Skeletal muscle tissue (tissue), 4 donors: Measurements from ENCODE around the gene YWHAH. TPM values are rescaled to one million over a fixed set of nuclear protein-coding genes. Genes with fewer than 3 reads are reported as not detected.

ENCODE experiments used
- H3K27ac ChIP-seq: one replicate; pipeline ENCODE4 v1.7.0; 2013; ENCODE audit warnings: mild to moderate bottlenecking, low read depth, low read length, inconsistent platforms
- H3K27me3 ChIP-seq, 3 donors: one replicate each; pipeline ENCODE4 v1.7.0; 2013; ENCODE audit warnings: low read length in 3 of 3; ENCODE audit not compliant: control insufficient read depth in 3 of 3, insufficient read depth in 3 of 3
- H3K36me3 ChIP-seq, 3 donors: one replicate each; pipeline ENCODE4 v1.7.0; 2013; ENCODE audit warnings: low read length in 3 of 3; ENCODE audit not compliant: control insufficient read depth in 3 of 3, insufficient read depth in 3 of 3
- H3K4me1 ChIP-seq, 3 donors: one replicate each; pipeline ENCODE4 v1.7.0; 2013; ENCODE audit warnings: low read length in 3 of 3, mild to moderate bottlenecking in 3 of 3; ENCODE audit not compliant: control insufficient read depth in 3 of 3, insufficient read depth in 3 of 3
- H3K4me3 ChIP-seq, 3 donors: one replicate each; pipeline ENCODE4 v1.7.0; 2013; ENCODE audit warnings: low read length in 3 of 3
- H3K9ac ChIP-seq, 3 donors: one replicate each; pipeline ENCODE4 v1.7.0; 2013; ENCODE audit warnings: low read length in 3 of 3, mild to moderate bottlenecking in 3 of 3, moderate library complexity in 2 of 3, low read depth in 1 of 3
- H3K9me3 ChIP-seq, 3 donors: one replicate each; pipeline ENCODE4 v1.7.0; 2013; ENCODE audit warnings: low read length in 3 of 3; ENCODE audit not compliant: control insufficient read depth in 3 of 3
- total RNA-seq: library from RNA; depleted of rRNA; stranded (reverse); fragments of >200 nt; gene quantifications from one replicate; pipeline ENCODE4 v1.2.3, GENCODE V29; 2014
- donor health status: Osteomylitis.

The YWHAH gene
- total RNA-seq, 1 donor from 2014 or later, result 52.7 TPM

- no peaks in the 10 kb centered on the region for H3K27me3 ChIP-seq
- no peak overlapping the region for H3K9ac ChIP-seq
- H3K4me1 ChIP-seq, result peaks cover 19 to 32% (median 21%) of the 10 kb centered on the region in 3 donors
- H3K9me3 ChIP-seq, result no peaks in the 10 kb centered on the region
- H3K4me3 ChIP-seq, result no peak overlapping the region
- no peak overlapping the region for H3K27ac ChIP-seq
- peaks cover 11 to 25% (median 24%) of the 10 kb centered on the region in 3 donors for H3K36me3 ChIP-seq
Measured at GRCh38 chr22:31956360-31956759, 12.0 kb downstream of the YWHAH start.

- H3K27me3 ChIP-seq, result no peaks in the 10 kb centered on the region
- H3K36me3 ChIP-seq, result peaks cover 11 to 25% (median 24%) of the 10 kb centered on the region in 3 donors
- H3K9me3 ChIP-seq, result no peaks in the 10 kb centered on the region
- no peak overlapping the region for H3K27ac ChIP-seq
- peaks cover 12 to 19% (median 14%) of the 10 kb centered on the region in 3 donors for H3K4me1 ChIP-seq
- H3K9ac ChIP-seq, result no peak overlapping the region
- H3K4me3 ChIP-seq, result no peak overlapping the region
Measured at GRCh38 chr22:31957970-31958594, 13.7 kb downstream of the YWHAH start.

- H3K27ac ChIP-seq, result no peak overlapping the region
- H3K36me3 ChIP-seq, result peaks cover 11 to 25% (median 24%) of the 10 kb centered on the region in 3 donors
- no peaks in the 10 kb centered on the region for H3K27me3 ChIP-seq
- no peaks in the 10 kb centered on the region for H3K9me3 ChIP-seq
- H3K9ac ChIP-seq, result no peak overlapping the region
- peaks cover 9 to 15% (median 11%) of the 10 kb centered on the region in 3 donors for H3K4me1 ChIP-seq
- no peak overlapping the region for H3K4me3 ChIP-seq
Measured at GRCh38 chr22:31958625-31959239, 14.4 kb downstream of the YWHAH start.

DNA sequence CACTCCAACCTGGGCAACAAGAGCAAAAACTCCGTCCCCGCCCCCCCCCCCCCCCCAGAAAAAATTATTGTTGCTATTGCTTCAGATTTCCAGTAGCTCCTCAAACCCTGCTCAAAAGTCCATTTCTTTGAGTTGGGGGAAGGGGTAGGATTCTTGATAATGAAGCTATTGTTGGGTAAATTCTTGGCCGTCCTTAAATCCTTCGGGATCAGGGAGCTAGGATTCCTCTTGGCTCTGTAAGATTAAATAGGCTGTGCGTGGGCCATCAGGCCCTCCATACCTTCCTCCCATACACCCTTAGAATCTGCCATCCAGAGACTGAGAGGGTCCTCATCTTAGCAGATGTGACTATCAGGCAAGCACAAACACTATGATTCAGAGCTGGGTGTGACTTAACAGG is 16.4 kb downstream of the YWHAH start:
- Histone ChIP-seq H3K4me1 (no peaks in the 10 kb centered on the region), H3K9ac (no peak overlapping the region), H3K27ac (no peak overlapping the region), H3K36me3 (peaks cover 11 to 24% (median 23%) of the 10 kb centered on the region in 3 donors), H3K4me3 (no peak overlapping the region), H3K27me3 (no peaks in the 10 kb centered on the region), H3K9me3 (no peaks in the 10 kb centered on the region)

DNA sequence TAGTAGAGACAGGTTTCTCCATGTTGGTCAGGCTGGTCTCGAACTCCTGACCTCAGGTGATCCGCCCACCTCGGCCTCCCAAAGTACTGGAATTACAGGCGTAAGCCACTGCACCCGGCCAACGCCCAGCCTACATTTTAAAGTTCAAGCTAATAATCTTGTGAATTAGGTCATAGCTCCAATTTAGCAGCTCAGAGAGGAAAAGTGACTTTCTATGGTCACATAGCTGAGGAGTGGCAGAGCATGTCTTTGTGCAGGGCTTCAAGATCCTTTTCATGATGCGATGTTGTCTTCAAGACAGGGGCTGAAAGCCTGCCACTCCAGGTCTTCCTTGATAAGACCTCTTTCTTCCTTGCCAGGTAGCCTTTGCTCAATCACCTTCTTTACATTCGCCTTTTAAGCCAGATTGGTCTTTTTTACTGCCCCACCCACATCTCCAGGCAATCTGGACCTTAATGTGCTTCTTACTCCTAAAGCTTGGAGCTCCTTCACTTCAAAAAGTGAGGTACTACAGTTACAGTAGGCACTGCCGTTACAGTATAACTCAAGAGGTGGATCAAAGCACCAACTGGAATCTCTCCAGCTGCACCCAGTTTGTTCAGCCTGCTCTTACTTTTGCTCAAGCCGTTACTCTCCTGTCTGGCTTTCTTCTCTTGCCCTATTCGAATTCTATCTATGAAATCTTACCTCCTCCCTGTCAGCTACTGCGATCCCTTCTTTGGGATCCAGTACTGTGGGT is 18.2 kb downstream of the YWHAH start:
- Histone ChIP-seq H3K27me3 (no peaks in the 10 kb centered on the region), H3K36me3 (peaks cover 0 to 10% (median 5%) of the 10 kb centered on the region in 3 donors), H3K27ac (no peak overlapping the region), H3K9me3 (no peaks in the 10 kb centered on the region), H3K4me3 (no peak overlapping the region), H3K9ac (no peak overlapping the region), H3K4me1 (no peaks in the 10 kb centered on the region)

DNA sequence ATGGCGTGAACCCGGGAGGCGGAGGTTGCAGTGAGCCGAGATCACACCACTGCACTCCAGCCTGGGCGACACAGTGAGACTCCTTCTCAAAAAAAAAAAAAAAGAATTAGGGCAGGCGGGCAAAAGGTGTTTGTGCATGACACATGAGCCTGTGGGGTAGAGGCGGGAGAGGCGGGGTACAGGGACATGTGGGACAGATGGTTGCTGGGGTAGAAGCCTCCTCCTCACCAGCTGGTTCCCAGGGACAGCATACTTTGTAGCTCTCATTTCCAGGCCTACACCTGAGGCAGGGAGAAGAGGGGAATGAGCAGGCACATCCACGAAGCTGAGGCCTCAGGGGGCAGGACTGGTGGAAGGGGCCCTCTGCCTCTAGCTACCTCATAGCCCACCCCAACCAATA is 23.7 kb downstream of the YWHAH start:
- H3K27ac ChIP-seq, result no peak overlapping the region
- H3K9me3 ChIP-seq, result no peaks in the 10 kb centered on the region
- H3K9ac ChIP-seq, result no peak overlapping the region
- H3K4me1 ChIP-seq, result peaks cover 5 to 14% (median 10%) of the 10 kb centered on the region in 3 donors
- no peaks in the 10 kb centered on the region for H3K27me3 ChIP-seq
- H3K4me3 ChIP-seq, result no peak overlapping the region
- no peaks in the 10 kb centered on the region for H3K36me3 ChIP-seq

DNA sequence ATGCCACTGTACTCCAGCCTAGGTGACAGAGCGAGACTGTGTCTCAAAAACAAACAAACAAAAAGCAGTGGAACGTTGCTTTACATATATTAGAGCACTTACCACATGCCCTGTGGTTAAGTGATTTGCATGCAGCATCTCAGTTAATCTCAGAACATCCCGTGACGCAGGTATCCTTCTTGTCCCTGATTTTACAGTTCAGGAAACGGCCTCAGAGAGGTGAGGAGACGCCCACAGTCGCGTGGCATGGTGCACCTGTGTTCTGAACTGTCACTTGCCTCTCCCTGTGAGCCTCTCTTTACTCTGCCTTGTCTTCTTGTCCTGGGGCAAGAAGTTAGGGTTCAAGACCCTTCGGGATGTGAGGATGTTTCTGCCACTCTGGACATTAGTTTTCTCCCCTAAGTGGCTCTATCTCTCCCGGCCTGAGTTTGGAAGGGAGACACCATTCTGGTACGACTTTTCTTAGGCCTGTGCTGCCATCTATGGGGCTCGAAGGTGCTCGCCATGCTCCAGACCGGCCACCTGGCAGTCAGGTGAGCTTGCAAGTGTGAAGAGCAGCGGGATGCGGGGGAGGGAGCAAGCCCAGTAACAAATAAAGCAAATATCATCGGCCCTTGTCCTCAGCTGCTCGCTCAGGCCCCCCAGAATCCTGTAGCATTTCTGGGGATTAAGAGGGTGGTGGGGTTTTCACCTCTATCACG is 25.6 kb downstream of the YWHAH start:
- peaks cover 5 to 14% (median 10%) of the 10 kb centered on the region in 3 donors for H3K4me1 ChIP-seq
- H3K4me3 ChIP-seq, result peak overlapping the region in 2 of 3 donors; percentile 63 to 71
- H3K9me3 ChIP-seq, result no peaks in the 10 kb centered on the region
- no peak overlapping the region for H3K27ac ChIP-seq
- H3K36me3 ChIP-seq, result no peaks in the 10 kb centered on the region
- no peaks in the 10 kb centered on the region for H3K27me3 ChIP-seq
- no peak overlapping the region for H3K9ac ChIP-seq

- peak overlapping the region; percentile 33 to 68 (median 53) for H3K9ac ChIP-seq
- no peaks in the 10 kb centered on the region for H3K27me3 ChIP-seq
- H3K4me1 ChIP-seq, result peaks cover 5 to 14% (median 10%) of the 10 kb centered on the region in 3 donors
- H3K9me3 ChIP-seq, result no peaks in the 10 kb centered on the region
- peak overlapping the region; percentile 63 to 79 (median 71) for H3K4me3 ChIP-seq
- H3K27ac ChIP-seq, result no peak overlapping the region
- H3K36me3 ChIP-seq, result no peaks in the 10 kb centered on the region
Measured at GRCh38 chr22:31970490-31971444, 26.4 kb downstream of the YWHAH start.

DNA sequence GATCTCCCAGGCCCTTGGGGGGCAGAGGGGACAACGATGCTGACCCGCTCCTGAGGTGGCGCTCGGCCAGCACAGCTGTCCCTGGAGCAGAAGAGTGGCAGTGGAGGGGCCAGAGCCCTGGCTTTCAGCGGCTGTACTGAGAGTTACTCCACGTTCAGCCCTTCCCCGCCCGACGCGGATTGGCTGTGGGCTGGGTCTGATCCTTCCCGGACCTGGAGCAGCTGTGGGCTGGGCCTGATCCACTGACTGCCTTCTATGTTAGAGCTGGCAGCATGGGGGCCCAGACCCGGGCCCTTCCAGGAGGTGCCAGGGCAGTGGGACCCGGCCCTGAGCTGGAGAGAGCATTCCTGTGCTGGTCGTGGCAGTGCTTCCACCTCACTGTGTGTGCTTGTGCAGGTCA is 27.8 kb downstream of the YWHAH start:
- no peaks in the 10 kb centered on the region for H3K27me3 ChIP-seq
- H3K9me3 ChIP-seq, result no peaks in the 10 kb centered on the region
- H3K9ac ChIP-seq, result no peak overlapping the region
- H3K4me1 ChIP-seq, result peaks cover 5 to 14% (median 10%) of the 10 kb centered on the region in 3 donors
- no peak overlapping the region for H3K27ac ChIP-seq
- H3K36me3 ChIP-seq, result no peaks in the 10 kb centered on the region
- no peak overlapping the region for H3K4me3 ChIP-seq
